RWPE2 (cell line): Measurements from ENCODE around the gene ARID4B.

ENCODE experiments used
- ATAC-seq: fragments of 200-7000 bp; cut with Tn5 transposase; 3 replicates; pipeline ENCODE4 v1.9.1; 2021; ENCODE audit warnings: low read depth
- DNase-seq: peaks from one replicate; pipeline ENCODE4 v3.0.0-alpha.2; 2020; ENCODE audit warnings: low spot score
- H3K27ac ChIP-seq: fragments of 450-650 bp; 2 replicates; pipeline ENCODE4 v1.5.1; 2017; ENCODE audit warnings: mild to moderate bottlenecking; ENCODE audit not compliant: poor library complexity, severe bottlenecking
- H3K27me3 ChIP-seq: fragments of 250-450 bp; sonication (Bioruptor Pico); 2 replicates; pipeline ENCODE4 v1.5.1; 2021; ENCODE audit warnings: mild to moderate bottlenecking, moderate library complexity; ENCODE audit not compliant: insufficient read depth, poor library complexity, severe bottlenecking
- H3K36me3 ChIP-seq: fragments of 250-450 bp; sonication (Bioruptor Pico); 2 replicates; pipeline ENCODE4 v1.5.1; 2020; ENCODE audit warnings: low read depth, mild to moderate bottlenecking, moderate library complexity
- H3K4me1 ChIP-seq: fragments of 250-450 bp; sonication (Bioruptor Pico); 2 replicates; pipeline ENCODE4 v1.5.1; 2021; ENCODE audit warnings: mild to moderate bottlenecking, moderate library complexity; ENCODE audit not compliant: insufficient read depth, poor library complexity, severe bottlenecking
- H3K4me3 ChIP-seq: fragments of 250-450 bp; sonication (Bioruptor Pico); 2 replicates; pipeline ENCODE4 v1.5.1; 2021; ENCODE audit warnings: mild to moderate bottlenecking, moderate library complexity; ENCODE audit not compliant: severe bottlenecking
- H3K9me3 ChIP-seq: fragments of 250-450 bp; sonication (Bioruptor Pico); 2 replicates; pipeline ENCODE4 v1.5.1; 2021; ENCODE audit warnings: mild to moderate bottlenecking, moderate library complexity; ENCODE audit not compliant: severe bottlenecking
- CTCF ChIP-seq: fragments of 450-650 bp; IDR thresholded peaks from one replicate; pipeline ENCODE4 v1.5.1; 2017; ENCODE audit warnings: mild to moderate bottlenecking, moderate library complexity; ENCODE audit not compliant: poor library complexity, severe bottlenecking

ARID4B gene

GRCh38 chr1:235139315-235139714, 188.7 kb downstream of the ARID4B start:
- no peak for ATAC-seq
- peaks cover 53% of the 10 kb centered on the region for H3K36me3 ChIP-seq

GRCh38 chr1:235138821-235139220, 189.2 kb downstream of the ARID4B start:
- Histone ChIP-seq H3K4me1 (no peaks in the 10 kb centered on the region), H3K36me3 (peaks cover 56% of the 10 kb centered on the region), H3K4me3 (no peak overlapping the region), H3K9me3 (no peaks in the 10 kb centered on the region), H3K27me3 (no peaks in the 10 kb centered on the region), H3K27ac (no peak overlapping the region)
- no peak for TF ChIP-seq CTCF
- DNase-seq (no peak), ATAC-seq (no peak)

More at GRCh38 chr1:235139315-235139714, 188.7 kb downstream of the ARID4B start:
- DNase-seq, result no peak
- TF ChIP-seq CTCF, result no peak
- H3K27ac ChIP-seq, result no peak overlapping the region
- no peaks in the 10 kb centered on the region for H3K4me1 ChIP-seq
- no peak overlapping the region for H3K4me3 ChIP-seq
- H3K27me3 ChIP-seq, result no peaks in the 10 kb centered on the region
- H3K9me3 ChIP-seq, result no peaks in the 10 kb centered on the region

DNA sequence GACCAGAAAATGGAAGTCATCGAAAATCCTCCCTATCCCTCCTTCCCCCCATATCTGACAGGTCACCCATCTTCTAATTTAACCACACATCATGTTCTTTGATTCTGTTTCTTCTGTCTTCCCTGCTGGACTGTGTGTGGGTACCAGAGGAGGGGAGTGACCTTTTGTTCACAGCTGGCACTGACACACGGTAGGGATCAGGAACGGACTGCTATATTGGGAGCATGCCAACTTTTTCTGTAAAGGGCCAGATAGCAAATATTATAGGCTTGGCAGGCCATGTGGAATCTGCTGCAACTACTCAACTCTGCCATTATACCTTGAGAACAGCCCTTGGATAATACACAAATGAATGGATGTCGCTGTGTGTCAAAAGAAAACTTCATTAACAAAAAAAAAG, 191.9 kb downstream of the ARID4B start:
- ATAC-seq (no peak), DNase-seq (no peak)
- H3K27me3 ChIP-seq, result no peaks in the 10 kb centered on the region
- no peaks in the 10 kb centered on the region for H3K4me1 ChIP-seq
- H3K27ac ChIP-seq, result no peak overlapping the region
- TF ChIP-seq CTCF, result no peak
- H3K4me3 ChIP-seq, result no peak overlapping the region
- H3K36me3 ChIP-seq, result peaks cover 48% of the 10 kb centered on the region
- H3K9me3 ChIP-seq, result no peaks in the 10 kb centered on the region

DNA sequence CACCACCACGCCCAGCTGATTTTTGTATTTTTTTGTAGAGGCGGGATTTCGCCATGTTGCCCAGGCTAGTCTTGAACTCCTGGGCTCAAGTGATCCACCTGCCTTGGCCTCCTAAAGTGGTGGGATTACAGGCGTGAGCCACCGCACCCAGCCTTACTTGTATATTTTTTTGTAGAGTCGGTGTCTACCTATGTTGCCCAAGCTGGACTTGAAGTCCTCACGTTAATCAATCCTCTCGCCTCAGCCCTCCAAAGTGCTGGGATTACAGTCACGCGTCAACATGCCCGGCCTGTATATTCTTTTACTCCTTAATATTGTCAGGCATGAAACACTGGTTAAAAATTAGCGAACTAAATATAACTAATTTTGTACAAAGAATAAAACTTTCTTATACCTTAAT, 193.8 kb downstream of the ARID4B start:
- peaks cover 43% of the 10 kb centered on the region for H3K36me3 ChIP-seq
- DNase-seq (no peak), ATAC-seq (no peak)
- no peak for TF ChIP-seq CTCF
- no peak overlapping the region for H3K4me3 ChIP-seq
- H3K27ac ChIP-seq, result no peak overlapping the region
- H3K27me3 ChIP-seq, result no peaks in the 10 kb centered on the region
- H3K4me1 ChIP-seq, result peaks cover under 1% of the 10 kb centered on the region
- no peaks in the 10 kb centered on the region for H3K9me3 ChIP-seq

- ATAC-seq (no peak), DNase-seq (no peak)
- Histone ChIP-seq H3K27ac (no peak overlapping the region), H3K4me3 (no peak overlapping the region), H3K36me3 (peaks cover 34% of the 10 kb centered on the region), H3K4me1 (peaks cover 3% of the 10 kb centered on the region), H3K27me3 (no peaks in the 10 kb centered on the region), H3K9me3 (no peaks in the 10 kb centered on the region)
- TF ChIP-seq CTCF, result no peak
Observed at GRCh38 chr1:235133086-235133485, 194.9 kb downstream of the ARID4B start.
